RWPE2 (cell line): ENCODE results near the gene STK32C.
A peak's percentile ranks its signal among the peaks of the same experiment; 100 is the strongest.

ENCODE experiments used
- ATAC-seq: fragments of 200-7000 bp; cut with Tn5 transposase; 3 replicates; pipeline ENCODE4 v1.9.1; 2021; ENCODE audit warnings: low read depth
- DNase-seq: peaks from one replicate; pipeline ENCODE4 v3.0.0-alpha.2; 2020; ENCODE audit warnings: low spot score
- H3K27ac ChIP-seq: fragments of 450-650 bp; 2 replicates; pipeline ENCODE4 v1.5.1; 2017; ENCODE audit warnings: mild to moderate bottlenecking; ENCODE audit not compliant: poor library complexity, severe bottlenecking
- H3K27me3 ChIP-seq: fragments of 250-450 bp; sonication (Bioruptor Pico); 2 replicates; pipeline ENCODE4 v1.5.1; 2021; ENCODE audit warnings: mild to moderate bottlenecking, moderate library complexity; ENCODE audit not compliant: insufficient read depth, poor library complexity, severe bottlenecking
- H3K36me3 ChIP-seq: fragments of 250-450 bp; sonication (Bioruptor Pico); 2 replicates; pipeline ENCODE4 v1.5.1; 2020; ENCODE audit warnings: low read depth, mild to moderate bottlenecking, moderate library complexity
- H3K4me1 ChIP-seq: fragments of 250-450 bp; sonication (Bioruptor Pico); 2 replicates; pipeline ENCODE4 v1.5.1; 2021; ENCODE audit warnings: mild to moderate bottlenecking, moderate library complexity; ENCODE audit not compliant: insufficient read depth, poor library complexity, severe bottlenecking
- H3K4me3 ChIP-seq: fragments of 250-450 bp; sonication (Bioruptor Pico); 2 replicates; pipeline ENCODE4 v1.5.1; 2021; ENCODE audit warnings: mild to moderate bottlenecking, moderate library complexity; ENCODE audit not compliant: severe bottlenecking
- H3K9me3 ChIP-seq: fragments of 250-450 bp; sonication (Bioruptor Pico); 2 replicates; pipeline ENCODE4 v1.5.1; 2021; ENCODE audit warnings: mild to moderate bottlenecking, moderate library complexity; ENCODE audit not compliant: severe bottlenecking
- TF ChIP-seq, protein P1 (sequence below): fragments of 450-650 bp; IDR thresholded peaks from one replicate; pipeline ENCODE4 v1.5.1; 2017; ENCODE audit warnings: mild to moderate bottlenecking, moderate library complexity; ENCODE audit not compliant: poor library complexity, severe bottlenecking

STK32C gene

GRCh38 chr10:132258423-132258822, 49.3 kb downstream of the STK32C start:
- Histone ChIP-seq H3K36me3 (no peaks in the 10 kb centered on the region), H3K4me3 (no peak overlapping the region), H3K4me1 (no peaks in the 10 kb centered on the region), H3K27ac (no peak overlapping the region), H3K9me3 (no peaks in the 10 kb centered on the region), H3K27me3 (no peaks in the 10 kb centered on the region)
- TF ChIP-seq, protein P1, sequence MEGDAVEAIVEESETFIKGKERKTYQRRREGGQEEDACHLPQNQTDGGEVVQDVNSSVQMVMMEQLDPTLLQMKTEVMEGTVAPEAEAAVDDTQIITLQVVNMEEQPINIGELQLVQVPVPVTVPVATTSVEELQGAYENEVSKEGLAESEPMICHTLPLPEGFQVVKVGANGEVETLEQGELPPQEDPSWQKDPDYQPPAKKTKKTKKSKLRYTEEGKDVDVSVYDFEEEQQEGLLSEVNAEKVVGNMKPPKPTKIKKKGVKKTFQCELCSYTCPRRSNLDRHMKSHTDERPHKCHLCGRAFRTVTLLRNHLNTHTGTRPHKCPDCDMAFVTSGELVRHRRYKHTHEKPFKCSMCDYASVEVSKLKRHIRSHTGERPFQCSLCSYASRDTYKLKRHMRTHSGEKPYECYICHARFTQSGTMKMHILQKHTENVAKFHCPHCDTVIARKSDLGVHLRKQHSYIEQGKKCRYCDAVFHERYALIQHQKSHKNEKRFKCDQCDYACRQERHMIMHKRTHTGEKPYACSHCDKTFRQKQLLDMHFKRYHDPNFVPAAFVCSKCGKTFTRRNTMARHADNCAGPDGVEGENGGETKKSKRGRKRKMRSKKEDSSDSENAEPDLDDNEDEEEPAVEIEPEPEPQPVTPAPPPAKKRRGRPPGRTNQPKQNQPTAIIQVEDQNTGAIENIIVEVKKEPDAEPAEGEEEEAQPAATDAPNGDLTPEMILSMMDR = no peak
- DNase-seq (no peak), ATAC-seq (no peak)

- ATAC-seq = no peak
These were observed 49.8 kb downstream of the STK32C start for GRCh38 chr10:132257907-132258306.

DNA sequence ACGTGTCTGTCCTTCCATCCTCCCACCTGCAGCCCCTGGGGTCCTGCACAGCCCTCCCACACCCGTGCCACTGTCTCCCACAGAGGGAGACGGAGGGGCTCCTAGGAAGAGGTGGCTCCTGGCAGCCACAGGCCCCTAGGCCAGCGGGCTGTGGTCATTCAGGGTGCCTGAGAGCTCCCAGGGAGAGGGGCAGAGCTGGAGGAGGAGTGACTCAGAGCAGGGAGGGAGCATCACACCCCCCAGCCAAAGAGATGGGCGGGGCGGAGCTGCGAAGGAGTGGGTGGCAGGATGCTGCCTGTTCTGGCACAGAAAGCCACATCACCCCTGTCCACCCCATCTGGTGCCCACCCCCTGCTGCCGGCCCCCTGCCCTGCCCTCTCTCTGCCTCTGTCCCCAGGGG, 50.5 kb downstream of the STK32C start:
- no peaks in the 10 kb centered on the region for H3K4me1 ChIP-seq
- H3K4me3 ChIP-seq = no peak overlapping the region
- H3K9me3 ChIP-seq = no peaks in the 10 kb centered on the region
- H3K27ac ChIP-seq = no peak overlapping the region
- TF ChIP-seq, protein P1 = no peak
- no peaks in the 10 kb centered on the region for H3K27me3 ChIP-seq
- ATAC-seq (peak; percentile 86), DNase-seq (no peak)
- no peaks in the 10 kb centered on the region for H3K36me3 ChIP-seq

More at GRCh38 chr10:132257907-132258306, 49.8 kb downstream of the STK32C start:
- Histone ChIP-seq H3K4me3 (no peak overlapping the region), H3K9me3 (no peaks in the 10 kb centered on the region), H3K27ac (no peak overlapping the region), H3K27me3 (no peaks in the 10 kb centered on the region), H3K36me3 (no peaks in the 10 kb centered on the region), H3K4me1 (no peaks in the 10 kb centered on the region)
- no peak for DNase-seq
- TF ChIP-seq, protein P1 = no peak

- Histone ChIP-seq H3K36me3 (no peaks in the 10 kb centered on the region), H3K27me3 (no peaks in the 10 kb centered on the region), H3K4me3 (no peak overlapping the region), H3K9me3 (no peaks in the 10 kb centered on the region), H3K4me1 (no peaks in the 10 kb centered on the region), H3K27ac (no peak overlapping the region)
- TF ChIP-seq, protein P1 = no peak
- DNase-seq (no peak), ATAC-seq (peak; percentile 11; the same call in 1 of the 3 replicates)
These were observed 50.9 kb downstream of the STK32C start for GRCh38 chr10:132256866-132257265.

- TF ChIP-seq, protein P1 = no peak
- ATAC-seq (no peak), DNase-seq (no peak)
- no peaks in the 10 kb centered on the region for H3K36me3 ChIP-seq
- H3K9me3 ChIP-seq = no peaks in the 10 kb centered on the region
- H3K27ac ChIP-seq = no peak overlapping the region
- H3K4me1 ChIP-seq = no peaks in the 10 kb centered on the region
- H3K4me3 ChIP-seq = no peak overlapping the region
- no peaks in the 10 kb centered on the region for H3K27me3 ChIP-seq
These were observed 52.0 kb downstream of the STK32C start for GRCh38 chr10:132255489-132256344.
